Kidney (tissue), 14 donors: Measurements from ENCODE around the gene RARA. TPM values are rescaled to one million over a fixed set of nuclear protein-coding genes. Genes with fewer than 3 reads are reported as not detected.

ENCODE experiments used
- DNase-seq, 5 donors: peaks; one replicate each; pipeline ENCODE4 v3.0.0-alpha.2; 2013 to 2020
- FAIRE-seq: peaks from 2 replicates; lab custom pipeline; 2012; peaks lifted over from hg19 to GRCh38; lab: Jason Lieb, UNC
- H3K27ac ChIP-seq, 2 donors: one replicate each; pipeline ENCODE4 v1.7.0; 2013; ENCODE audit warnings: low read depth in 2 of 2, low read length in 2 of 2, inconsistent platforms in 1 of 2
- H3K27me3 ChIP-seq: one replicate; pipeline ENCODE4 v1.7.1; 2013; ENCODE audit warnings: low read length, inconsistent platforms; ENCODE audit not compliant: control insufficient read depth, insufficient read depth
- H3K36me3 ChIP-seq, 3 donors: one replicate each; pipeline versions ENCODE4 v1.7.0 to v1.7.1; 2013; ENCODE audit warnings: low read length in 3 of 3, control low read depth in 1 of 3, inconsistent platforms in 1 of 3; ENCODE audit not compliant: insufficient read depth in 3 of 3, control insufficient read depth in 2 of 3
- H3K4me1 ChIP-seq, 3 donors: one replicate each; pipeline versions ENCODE4 v1.7.0 to v1.7.1; 2013; ENCODE audit warnings: low read length in 3 of 3, inconsistent platforms in 1 of 3, low read depth in 1 of 3; ENCODE audit not compliant: control insufficient read depth in 2 of 3, insufficient read depth in 2 of 3
- H3K4me3 ChIP-seq, 3 donors: one replicate each; pipeline versions ENCODE4 v1.7.0 to v1.8.1; 2013; ENCODE audit warnings: low read length in 3 of 3, control low read depth in 1 of 3, inconsistent platforms in 1 of 3
- H3K9ac ChIP-seq, 3 donors: one replicate each; pipeline versions ENCODE4 v1.7.0 to v1.7.1; 2013; ENCODE audit warnings: low read length in 3 of 3, control low read depth in 1 of 3, inconsistent platforms in 1 of 3
- H3K9me3 ChIP-seq, 3 donors: one replicate each; pipeline versions ENCODE4 v1.7.0 to v1.7.1; 2013; ENCODE audit warnings: low read length in 3 of 3, control low read depth in 1 of 3, inconsistent platforms in 1 of 3; ENCODE audit not compliant: control insufficient read depth in 2 of 3, insufficient read depth in 1 of 3
- intact Hi-C: fragments of 100-400 bp; cut with DNase I; formaldehyde crosslinking; loops from one replicate; pipeline ENCODE4 v1.11.1; 2022
- polyA plus RNA-seq: library from polyadenylated mRNA; stranded (reverse); fragments of 350-450 nt; fragmentation: Illumina TruSeq; extraction: RNeasy Lipid Tissue Mini Kit (QIAGEN cat#74804); gene quantifications from one replicate; pipeline ENCODE4 v1.2.3, GENCODE V29; 2014; ENCODE audit warnings: low read depth, low replicate concordance; ENCODE audit not compliant: insufficient read depth
- total RNA-seq: library from RNA; stranded (reverse); fragmentation: NEBNext Ultra II Directional; extraction: Animal tissue kit (Norgen Biotek cat#: 25700); gene quantifications from one replicate; pipeline ENCODE4 v1.2.1, GENCODE V29; 2021
- TF ChIP-seq, protein P1 (sequence below): IDR thresholded peaks from 3 replicates; pipeline ENCODE4 v1.5.1; 2012; ENCODE audit warnings: mild to moderate bottlenecking, moderate library complexity, borderline replicate concordance; ENCODE audit not compliant: insufficient read depth; ENCODE audit errors: extremely low read depth
- donor health status: control.
- donor health status: control.
- donor health status: control.
- donor health status: control.
- donor health status: control.
- donor health status: DM: yes; HTN: yes; CAD: no.
- donor health status: Normal renal cell carcinoma (clear cell type).

The RARA gene
- total and polyA plus RNA-seq, 2 donors from 2014 or later, result 22.5 to 45.7 TPM

- Histone ChIP-seq H3K9me3 (no peaks in the 10 kb centered on the region), H3K4me1 (peaks cover 0 to 4% (median 3%) of the 10 kb centered on the region in 3 donors), H3K9ac (no peak overlapping the region), H3K36me3 (no peaks in the 10 kb centered on the region), H3K4me3 (peak overlapping the region; percentile 41 to 65 (median 51)), H3K27ac (no peak overlapping the region), H3K27me3 (peaks cover 5% of the 10 kb centered on the region)
- peak in 4 of 5 donors; percentile 46 to 88 (median 67) for DNase-seq
- TF ChIP-seq, protein P1, sequence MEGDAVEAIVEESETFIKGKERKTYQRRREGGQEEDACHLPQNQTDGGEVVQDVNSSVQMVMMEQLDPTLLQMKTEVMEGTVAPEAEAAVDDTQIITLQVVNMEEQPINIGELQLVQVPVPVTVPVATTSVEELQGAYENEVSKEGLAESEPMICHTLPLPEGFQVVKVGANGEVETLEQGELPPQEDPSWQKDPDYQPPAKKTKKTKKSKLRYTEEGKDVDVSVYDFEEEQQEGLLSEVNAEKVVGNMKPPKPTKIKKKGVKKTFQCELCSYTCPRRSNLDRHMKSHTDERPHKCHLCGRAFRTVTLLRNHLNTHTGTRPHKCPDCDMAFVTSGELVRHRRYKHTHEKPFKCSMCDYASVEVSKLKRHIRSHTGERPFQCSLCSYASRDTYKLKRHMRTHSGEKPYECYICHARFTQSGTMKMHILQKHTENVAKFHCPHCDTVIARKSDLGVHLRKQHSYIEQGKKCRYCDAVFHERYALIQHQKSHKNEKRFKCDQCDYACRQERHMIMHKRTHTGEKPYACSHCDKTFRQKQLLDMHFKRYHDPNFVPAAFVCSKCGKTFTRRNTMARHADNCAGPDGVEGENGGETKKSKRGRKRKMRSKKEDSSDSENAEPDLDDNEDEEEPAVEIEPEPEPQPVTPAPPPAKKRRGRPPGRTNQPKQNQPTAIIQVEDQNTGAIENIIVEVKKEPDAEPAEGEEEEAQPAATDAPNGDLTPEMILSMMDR, result no peak
- FAIRE-seq, result no peak
- intact Hi-C loops, result loop anchor here (10.0 kb wide), 1 partner anchor 52 kb away; the partner anchor contains the start of gene TOP2A
Observed at GRCh38 chr17:40363111-40363827, 54.3 kb downstream of the RARA start.

DNA sequence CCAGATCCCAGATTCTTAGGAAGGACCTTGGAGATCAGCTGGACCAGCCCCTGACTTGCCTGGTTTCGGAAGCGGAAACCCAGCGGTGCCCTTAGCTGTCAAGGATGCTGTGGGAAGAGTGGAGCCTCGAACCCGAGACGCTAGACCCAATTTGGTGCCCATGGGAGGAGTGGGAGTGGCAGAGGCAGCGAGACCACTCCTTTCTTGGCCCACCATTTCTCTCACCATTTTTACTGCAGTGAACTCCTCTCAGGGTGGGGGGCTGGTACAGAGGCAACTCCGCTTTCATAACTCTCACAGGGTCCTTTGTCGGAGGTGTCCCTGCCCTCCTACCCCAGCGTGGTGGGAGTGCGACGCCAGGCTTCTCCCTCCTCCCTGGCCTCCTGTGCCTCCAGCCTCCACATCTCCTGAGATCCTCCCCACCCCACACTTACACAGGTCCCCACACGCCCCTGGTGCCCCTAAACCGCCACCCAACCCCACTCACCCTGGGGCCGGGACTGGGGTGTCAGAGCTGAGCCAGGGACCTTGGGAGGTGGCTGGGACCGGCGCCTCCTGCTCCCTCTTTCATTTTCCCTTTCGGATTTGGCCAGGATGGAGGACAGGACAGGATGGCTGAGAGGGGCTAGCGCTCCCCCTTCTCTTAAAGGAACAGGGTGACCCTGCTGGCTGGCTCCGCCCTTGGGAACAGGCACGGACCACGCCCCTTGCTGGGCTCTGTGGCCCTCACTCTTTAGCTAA is 55.3 kb downstream of the RARA start, which contains the start of gene GJD3:
Gene GJD3, minus strand, starts transcription at position 617 of the 741 bp plus-strand sequence. CDS start 922 bp downstream, outside the sequence.
- peaks cover 5% of the 10 kb centered on the region for H3K27me3 ChIP-seq
- peak within 1 kb of the TSS; percentile 41 to 65 (median 51) for H3K4me3 ChIP-seq
- TF ChIP-seq, protein P1, result no peak
- peak within 1 kb of the TSS in 1 of 3 donors; percentile 31 for H3K9ac ChIP-seq
- H3K4me1 ChIP-seq, result peaks cover 0 to 4% (median 0%) of the 10 kb centered on the region in 3 donors
- H3K9me3 ChIP-seq, result no peaks in the 10 kb centered on the region
- DNase-seq, result peak in 2 of 5 donors; percentile 61 to 75
- no peaks in the 10 kb centered on the region for H3K36me3 ChIP-seq
- H3K27ac ChIP-seq, result no peak within 1 kb of the TSS
- no peak for FAIRE-seq
- intact Hi-C loops, result loop anchor here (10.0 kb wide), 1 partner anchor 51 kb away; the partner anchor contains the start of gene TOP2A

GRCh38 chr17:40364906-40365305 is 55.9 kb downstream of the RARA start:
- TF ChIP-seq, protein P1, result no peak
- DNase-seq (no peak), FAIRE-seq (no peak)
- Histone ChIP-seq H3K9ac (no peak overlapping the region), H3K4me3 (peak overlapping the region in 1 of 3 donors; percentile 51), H3K9me3 (no peaks in the 10 kb centered on the region), H3K27me3 (peaks cover 5% of the 10 kb centered on the region), H3K36me3 (no peaks in the 10 kb centered on the region), H3K27ac (no peak overlapping the region), H3K4me1 (peaks cover 0 to 4% (median 0%) of the 10 kb centered on the region in 3 donors)
- intact Hi-C loops, result loop anchor here (10.0 kb wide), 1 partner anchor 50 kb away; the partner anchor contains the start of gene TOP2A
